K562 (cell line): ENCODE data around the gene TMIGD2. TPM values are rescaled to one million over a fixed set of nuclear protein-coding genes. Genes with fewer than 3 reads are reported as not detected.

Experiments
- ATAC-seq: fragments of 200-7000 bp; cut with Tn5 transposase; 3 replicates; pipeline ENCODE4 v1.9.1; 2020; ENCODE audit warnings: moderate library complexity
- BruUV-seq: library from RNA; stranded (reverse); fragments of 400-500 nt; replicated peaks from 2 replicates; lab custom pipeline; 2021; lab: Mats Ljungman, UMichigan
- CTCF ChIA-PET: fragments of 300-600 bp; formaldehyde crosslinking; extraction: SDS; loops from one replicate; lab custom pipeline; 2021; ENCODE audit warnings: low intra/inter-chr PET ratio; lab: Yijun Ruan, JAX
- POLR2A ChIA-PET: fragments of 300-600, 350-650 bp; sonication (Branson Sonifier 250); formaldehyde crosslinking; extraction: SDS; loops from one replicate; lab custom pipeline; 2021; ENCODE audit warnings: antibody characterized with exemption, inconsistent platforms; lab: Yijun Ruan, JAX
- DNase-seq, 4 experiments: peaks; one replicate each; pipeline versions ENCODE4 v3.0.0 to v3.0.0-alpha.2; 2011 to 2018; ENCODE audit warnings: low spot score in 3 of 4, mixed read lengths in 3 of 4; ENCODE audit errors: extremely low read depth in 1 of 4
- FAIRE-seq: peaks from 2 replicates; lab custom pipeline; 2011; peaks lifted over from hg19 to GRCh38; lab: Jason Lieb, UNC
- H2AFZ ChIP-seq: 2 replicates; pipeline ENCODE4 v1.6.0; 2011; ENCODE audit warnings: low read depth, low read length, control low read depth, inconsistent platforms
- H3K27ac ChIP-seq: fragments of 200-600 bp; 3 replicates; pipeline ENCODE4 v1.8.0; 2011; ENCODE audit warnings: low read depth, mild to moderate bottlenecking, control low read depth, inconsistent platforms, low read length, moderate library complexity, mixed read lengths; ENCODE audit errors: extremely low read depth
- H3K27me3 ChIP-seq, 2 experiments: fragments of 300-600 bp in 1 of 2; 2 replicates in 1 of 2; 3 replicates in 1 of 2; pipeline versions ENCODE4 v1.6.0 to v1.8.0; 2011; ENCODE audit warnings: inconsistent platforms in 2 of 2, low read length in 2 of 2, mild to moderate bottlenecking in 1 of 2, mixed read lengths in 1 of 2, moderate library complexity in 1 of 2; ENCODE audit not compliant: control insufficient read depth in 2 of 2, insufficient read depth in 2 of 2
- H3K36me3 ChIP-seq: fragments of 300-600 bp; 3 replicates; pipeline ENCODE4 v1.8.0; 2011; ENCODE audit warnings: mild to moderate bottlenecking, low read length, inconsistent platforms; ENCODE audit not compliant: control insufficient read depth, insufficient read depth
- H3K4me1 ChIP-seq, 2 experiments: fragments of 200-600 bp in 1 of 2; replicated peaks in 1 of 2; 2 replicates in 1 of 2; 3 replicates in 1 of 2; pipeline versions ENCODE4 v1.5.1 to v1.8.0; 2011; ENCODE audit warnings: inconsistent platforms in 2 of 2, low read length in 2 of 2, mild to moderate bottlenecking in 1 of 2, mixed read lengths in 1 of 2, moderate library complexity in 1 of 2; ENCODE audit not compliant: control insufficient read depth in 2 of 2, insufficient read depth in 2 of 2
- H3K4me2 ChIP-seq: 2 replicates; pipeline ENCODE4 v1.6.1; 2011; ENCODE audit warnings: low read length, control low read depth, inconsistent platforms, mixed read lengths; ENCODE audit not compliant: insufficient read depth
- H3K4me3 ChIP-seq: fragments of 200-600 bp; sonication (generic), shearing (Covaris generic); 2 replicates; pipeline ENCODE4 v1.5.1; 2016; ENCODE audit warnings: control low read depth, inconsistent platforms
- H3K79me2 ChIP-seq: fragments of 200-600 bp; 3 replicates; pipeline ENCODE4 v1.8.0; 2011; ENCODE audit warnings: low read length, inconsistent platforms; ENCODE audit not compliant: control insufficient read depth, insufficient read depth
- H3K9ac ChIP-seq, 2 experiments: 2 replicates each; pipeline versions ENCODE4 v1.6.0 to v1.6.1; 2011; ENCODE audit warnings: low read depth in 2 of 2, low read length in 2 of 2, control low read depth in 1 of 2, inconsistent platforms in 1 of 2, mild to moderate bottlenecking in 1 of 2, mixed read lengths in 1 of 2; ENCODE audit not compliant: insufficient read depth in 1 of 2
- H3K9me1 ChIP-seq: one replicate; pipeline ENCODE4 v1.6.0; 2011; ENCODE audit warnings: inconsistent platforms, mild to moderate bottlenecking, low read length, moderate library complexity; ENCODE audit not compliant: control insufficient read depth, insufficient read depth
- H3K9me3 ChIP-seq: replicated peaks from 2 replicates; pipeline ENCODE4 v1.5.1; 2011; ENCODE audit warnings: low read depth, low read length, inconsistent platforms; ENCODE audit not compliant: control insufficient read depth, insufficient read depth
- H4K20me1 ChIP-seq: replicated peaks from 2 replicates; pipeline ENCODE4 v1.6.1; 2011; ENCODE audit warnings: low read length, inconsistent platforms, mixed read lengths; ENCODE audit not compliant: control insufficient read depth, insufficient read depth
- EZH2 ChIP-seq: IDR thresholded peaks from 2 replicates; pipeline ENCODE4 v1.6.1; 2012; ENCODE audit warnings: low read depth, mild to moderate bottlenecking, inconsistent platforms, low read length, borderline replicate concordance
- ZBTB33 ChIP-seq: sonication (generic); formaldehyde crosslinking; IDR thresholded peaks from 2 replicates; pipeline ENCODE4 v1.8.1; 2023; ENCODE audit warnings: mild to moderate bottlenecking, missing genetic modification reagents
- WGBS: fragments of 100-300 bp; shearing (Covaris generic); methylation state at CpG from one replicate; pipeline ENCODE4 v1.1.6; 2016; ENCODE audit warnings: low coverage, mixed read lengths; ENCODE audit not compliant: insufficient coverage; ENCODE audit errors: missing lambda C conversion rate; 5-methylcytosine and 5-hydroxymethylcytosine counted together
- in situ Hi-C: fragments of 300-500 bp; cut with MboI; formaldehyde crosslinking; loops from 4 replicates; pipeline ENCODE4 v1.15.0; 2018; ENCODE audit warnings: inconsistent platforms, mixed read lengths
- intact Hi-C: fragments of 100-400 bp; cut with micrococcal nuclease; formaldehyde crosslinking; loops from 2 replicates; pipeline ENCODE4 v1.14.2; 2022
- polyA plus RNA-seq, 8 experiments: library from polyadenylated mRNA; depleted of rRNA in 4 of 8; stranded (reverse) in 5 of 8; unstranded in 3 of 8; fragments of >200 nt; fragmentation: Nextera tagmentation in 2 of 8; fragmentation: Illumina TruSeq in 1 of 8; extraction: Ambion mirVana in 2 of 8; extraction: Trizol in 1 of 8; gene quantifications; 2 replicates each; pipeline versions ENCODE4 v1.2.1 to v1.2.3, GENCODE V29; 2011 to 2014; ENCODE audit warnings: inconsistent platforms in 1 of 8, missing spikeins in 1 of 8
- total RNA-seq, 7 experiments: library from RNA; depleted of rRNA in 6 of 7; stranded (reverse); fragments of >200 nt in 6 of 7; fragmentation: Illumina TruSeq in 2 of 7; extraction: Trizol in 2 of 7; gene quantifications; 2 replicates each; pipeline versions ENCODE4 v1.2.1 to v1.2.3, GENCODE V29; 2011 to 2021; ENCODE audit warnings: low replicate concordance in 1 of 7

TMIGD2 gene
- total and polyA plus RNA-seq, 9 of the 15 experiments (the other 6 are each of a cell fraction or from before 2014, with no cell fraction given): not detected

- Histone ChIP-seq H3K27ac (no peak overlapping the region), H3K9me3 (no peaks in the 10 kb centered on the region), H3K9me1 (no peaks in the 10 kb centered on the region), H3K4me1 (peaks cover 1 to 23% of the 10 kb centered on the region in 2 experiments), H4K20me1 (0 out of 2 replicates have a peak, but pooled peaks cover 5% of the 10 kb centered on the region), H2AFZ (no peak overlapping the region), H3K4me3 (no peak overlapping the region), H3K4me2 (no peak overlapping the region), H3K36me3 (no peaks in the 10 kb centered on the region), H3K9ac (peak overlapping the region in 1 of 2 experiments; percentile 35; a peak in 1 of 4 replicates), H3K27me3 (peaks cover 16 to 24% of the 10 kb centered on the region in 2 experiments; a peak in 4 of 5 replicates), H3K79me2 (no peaks in the 10 kb centered on the region)
- ATAC-seq: no peak
- TF ChIP-seq EZH2 (no peak), ZBTB33 (CRISPR knock-in tag) (peak; percentile 70; the same call in 1 of the 2 replicates)
- in situ Hi-C loops (loop anchor here (10.0 kb wide), 1 partner anchor 65 kb away; the partner anchor contains the start of gene MPND), intact Hi-C loops (no loop called here)
- ChIA-PET CTCF (no interaction called here), POLR2A (interaction anchor here (0.6 kb wide), 1 partner anchor 164 kb away, joined by 3 read pairs; no protein-coding TSS in a partner anchor)
- BruUV-seq: no TSS peak
- DNase-seq: no peak
- WGBS: 28% methylated on average over 27 of the region's 71 CpGs
- FAIRE-seq: no peak
Measured at GRCh38 chr19:4279530-4280422, 22.4 kb downstream of the TMIGD2 start.
